PC-3 (cell line): ENCODE measurements around the gene DKKL1.

Source experiments
- EZH2 ChIP-seq: fragments of 300-600 bp; sonication (generic); IDR thresholded peaks from one replicate; pipeline ENCODE4 v1.6.1; 2017; ENCODE audit warnings: antibody characterized with exemption, mild to moderate bottlenecking, low read length; ENCODE audit not compliant: unreplicated experiment
- TF ChIP-seq, protein P1 (sequence below): fragments of 300-600 bp; sonication (generic); conservative IDR thresholded peaks from 2 replicates; pipeline ENCODE4 v1.5.1; 2017; ENCODE audit warnings: antibody characterized with exemption, low read depth, mild to moderate bottlenecking, low read length

DNA sequence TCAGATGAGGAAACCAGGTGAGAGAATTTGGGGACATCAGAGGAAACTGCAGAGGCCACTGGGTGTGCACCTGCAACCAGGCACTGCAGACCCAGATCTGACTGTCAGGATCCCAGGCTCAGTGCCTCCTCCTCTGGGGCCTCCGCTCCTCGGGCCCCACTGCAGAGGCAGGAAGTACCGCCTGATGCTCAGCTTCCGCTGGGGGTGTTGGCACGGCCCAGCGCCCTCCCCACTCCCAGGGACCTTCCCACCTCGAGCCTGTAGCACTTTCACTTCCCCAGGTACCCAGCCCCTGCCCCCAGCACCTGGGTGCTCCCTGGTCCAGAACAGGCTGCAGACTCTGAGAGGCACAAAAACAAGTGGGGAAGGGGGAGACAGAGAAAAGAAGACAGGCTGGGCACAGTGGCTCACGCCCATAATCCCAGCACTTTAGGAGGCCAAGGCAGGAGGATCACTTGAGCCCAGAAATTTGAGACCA lies 29.8 kb upstream of the DKKL1 start:
- TF ChIP-seq, protein P1, sequence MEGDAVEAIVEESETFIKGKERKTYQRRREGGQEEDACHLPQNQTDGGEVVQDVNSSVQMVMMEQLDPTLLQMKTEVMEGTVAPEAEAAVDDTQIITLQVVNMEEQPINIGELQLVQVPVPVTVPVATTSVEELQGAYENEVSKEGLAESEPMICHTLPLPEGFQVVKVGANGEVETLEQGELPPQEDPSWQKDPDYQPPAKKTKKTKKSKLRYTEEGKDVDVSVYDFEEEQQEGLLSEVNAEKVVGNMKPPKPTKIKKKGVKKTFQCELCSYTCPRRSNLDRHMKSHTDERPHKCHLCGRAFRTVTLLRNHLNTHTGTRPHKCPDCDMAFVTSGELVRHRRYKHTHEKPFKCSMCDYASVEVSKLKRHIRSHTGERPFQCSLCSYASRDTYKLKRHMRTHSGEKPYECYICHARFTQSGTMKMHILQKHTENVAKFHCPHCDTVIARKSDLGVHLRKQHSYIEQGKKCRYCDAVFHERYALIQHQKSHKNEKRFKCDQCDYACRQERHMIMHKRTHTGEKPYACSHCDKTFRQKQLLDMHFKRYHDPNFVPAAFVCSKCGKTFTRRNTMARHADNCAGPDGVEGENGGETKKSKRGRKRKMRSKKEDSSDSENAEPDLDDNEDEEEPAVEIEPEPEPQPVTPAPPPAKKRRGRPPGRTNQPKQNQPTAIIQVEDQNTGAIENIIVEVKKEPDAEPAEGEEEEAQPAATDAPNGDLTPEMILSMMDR = no peak
- TF ChIP-seq EZH2 = no peak
